GM18858 (cell line): ENCODE data around the gene F7.

Experiments used
- ATAC-seq: cut with Tn5 transposase; IDR thresholded peaks from one replicate; pipeline ENCODE4 v1.9.1; 2021; ENCODE audit not compliant: unreplicated experiment

The F7 gene

DNA sequence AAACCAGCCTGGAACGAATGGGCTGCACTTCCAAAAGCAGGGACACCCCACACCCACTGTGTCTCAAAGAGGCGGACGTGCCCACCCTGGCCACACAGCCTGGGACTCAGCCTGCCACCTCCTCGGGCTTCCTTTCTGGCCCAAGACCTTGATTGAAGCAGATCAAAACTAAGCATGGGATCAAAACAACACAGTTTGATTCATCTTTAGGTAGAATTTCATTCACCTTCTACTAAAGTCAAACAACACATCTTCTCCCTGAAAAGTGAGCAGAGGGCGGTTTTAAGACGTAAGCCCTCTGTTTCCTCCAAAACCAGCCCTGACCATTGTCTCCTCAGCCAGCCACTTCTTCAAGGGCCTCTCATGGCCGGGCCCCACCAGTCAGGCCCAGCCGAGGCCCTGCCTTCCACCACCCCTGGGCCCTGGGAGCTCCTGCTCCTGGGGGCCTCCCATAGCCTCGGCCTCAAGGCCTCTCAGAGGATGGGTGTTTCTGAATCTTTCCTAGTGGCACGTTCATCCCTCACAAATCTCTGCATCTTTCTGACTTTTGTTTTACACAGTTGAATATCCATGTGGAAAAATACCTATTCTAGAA, 10.7 kb downstream of the F7 start:
- no peak for ATAC-seq

DNA sequence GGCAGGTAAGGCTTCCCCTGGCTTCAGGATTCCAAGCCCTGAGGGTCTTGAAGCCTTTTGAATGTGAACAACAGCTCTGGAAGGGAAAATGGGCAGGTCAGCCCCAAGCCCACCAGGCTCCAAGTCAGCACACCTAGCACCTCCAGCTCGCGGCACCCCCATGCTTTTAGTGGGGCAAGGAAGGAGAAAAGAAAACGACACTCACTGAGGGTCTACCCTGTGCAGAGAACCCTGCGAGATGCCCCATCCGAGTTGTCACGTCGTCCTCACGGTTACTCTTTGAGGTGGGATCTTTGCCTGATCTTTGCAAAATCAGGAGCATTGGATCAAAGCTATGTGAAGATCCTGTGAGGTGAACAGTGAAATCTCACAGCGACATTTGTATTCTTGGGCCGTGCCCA, 11.3 kb downstream of the F7 start:
- no peak for ATAC-seq

DNA sequence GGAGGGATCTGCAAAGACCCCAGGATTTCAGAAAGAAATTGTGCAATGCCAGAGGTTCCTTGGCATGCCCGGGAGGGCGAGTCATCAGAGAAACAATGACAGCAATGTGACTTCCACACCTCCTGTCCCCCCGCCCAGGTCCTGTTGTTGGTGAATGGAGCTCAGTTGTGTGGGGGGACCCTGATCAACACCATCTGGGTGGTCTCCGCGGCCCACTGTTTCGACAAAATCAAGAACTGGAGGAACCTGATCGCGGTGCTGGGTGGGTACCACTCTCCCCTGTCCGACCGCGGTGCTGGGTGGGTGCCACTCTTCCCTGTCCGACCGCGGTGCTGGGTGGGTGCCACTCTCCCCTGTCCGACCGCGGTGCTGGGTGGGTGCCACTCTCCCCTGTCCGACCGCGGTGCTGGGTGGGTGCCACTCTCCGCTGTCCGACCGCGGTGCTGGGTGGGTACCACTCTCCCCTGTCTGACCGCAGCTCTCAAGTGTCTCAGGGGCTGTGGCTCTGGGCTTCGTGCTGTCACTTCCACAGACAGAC, 11.8 kb downstream of the F7 start:
- no peak for ATAC-seq

DNA sequence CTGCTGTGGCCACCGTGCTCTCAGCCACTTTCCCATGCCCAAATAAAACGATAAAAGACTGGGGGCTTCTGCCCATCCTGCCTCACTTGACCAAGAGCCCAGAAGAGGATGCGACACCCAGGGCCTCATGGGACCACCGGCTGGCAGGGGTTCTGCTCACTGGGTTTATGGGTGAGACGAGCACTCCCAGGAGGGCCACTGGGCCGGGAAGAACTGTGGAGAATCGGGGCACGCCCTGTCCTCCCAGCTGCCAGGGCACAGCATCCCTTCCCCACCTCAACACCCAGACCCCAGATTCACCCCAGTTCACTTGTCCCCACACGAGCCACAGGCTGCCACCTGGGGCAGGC, 12.3 kb downstream of the F7 start:
- ATAC-seq: no peak

DNA sequence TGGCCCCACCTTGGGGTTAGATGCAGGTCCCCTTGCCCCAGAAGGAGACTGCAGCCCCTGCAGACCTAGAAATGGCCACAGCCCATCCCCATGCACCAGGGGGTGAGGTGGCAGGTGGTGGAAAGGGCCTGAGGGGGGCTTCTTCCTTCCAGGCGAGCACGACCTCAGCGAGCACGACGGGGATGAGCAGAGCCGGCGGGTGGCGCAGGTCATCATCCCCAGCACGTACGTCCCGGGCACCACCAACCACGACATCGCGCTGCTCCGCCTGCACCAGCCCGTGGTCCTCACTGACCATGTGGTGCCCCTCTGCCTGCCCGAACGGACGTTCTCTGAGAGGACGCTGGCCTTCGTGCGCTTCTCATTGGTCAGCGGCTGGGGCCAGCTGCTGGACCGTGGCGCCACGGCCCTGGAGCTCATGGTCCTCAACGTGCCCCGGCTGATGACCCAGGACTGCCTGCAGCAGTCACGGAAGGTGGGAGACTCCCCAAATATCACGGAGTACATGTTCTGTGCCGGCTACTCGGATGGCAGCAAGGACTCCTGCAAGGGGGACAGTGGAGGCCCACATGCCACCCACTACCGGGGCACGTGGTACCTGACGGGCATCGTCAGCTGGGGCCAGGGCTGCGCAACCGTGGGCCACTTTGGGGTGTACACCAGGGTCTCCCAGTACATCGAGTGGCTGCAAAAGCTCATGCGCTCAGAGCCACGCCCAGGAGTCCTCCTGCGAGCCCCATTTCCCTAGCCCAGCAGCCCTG, 12.8 kb downstream of the F7 start:
- no peak for ATAC-seq

DNA sequence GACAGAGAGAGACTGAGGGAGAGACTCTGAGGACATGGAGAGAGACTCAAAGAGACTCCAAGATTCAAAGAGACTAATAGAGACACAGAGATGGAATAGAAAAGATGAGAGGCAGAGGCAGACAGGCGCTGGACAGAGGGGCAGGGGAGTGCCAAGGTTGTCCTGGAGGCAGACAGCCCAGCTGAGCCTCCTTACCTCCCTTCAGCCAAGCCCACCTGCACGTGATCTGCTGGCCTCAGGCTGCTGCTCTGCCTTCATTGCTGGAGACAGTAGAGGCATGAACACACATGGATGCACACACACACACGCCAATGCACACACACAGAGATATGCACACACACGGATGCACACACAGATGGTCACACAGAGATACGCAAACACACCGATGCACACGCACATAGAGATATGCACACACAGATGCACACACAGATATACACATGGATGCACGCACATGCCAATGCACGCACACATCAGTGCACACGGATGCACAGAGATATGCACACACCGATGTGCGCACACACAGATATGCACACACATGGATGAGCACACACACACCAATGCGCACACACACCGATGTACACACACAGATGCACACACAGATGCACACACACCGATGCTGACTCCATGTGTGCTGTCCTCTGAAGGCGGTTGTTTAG, 13.7 kb downstream of the F7 start:
- ATAC-seq: no peak

DNA sequence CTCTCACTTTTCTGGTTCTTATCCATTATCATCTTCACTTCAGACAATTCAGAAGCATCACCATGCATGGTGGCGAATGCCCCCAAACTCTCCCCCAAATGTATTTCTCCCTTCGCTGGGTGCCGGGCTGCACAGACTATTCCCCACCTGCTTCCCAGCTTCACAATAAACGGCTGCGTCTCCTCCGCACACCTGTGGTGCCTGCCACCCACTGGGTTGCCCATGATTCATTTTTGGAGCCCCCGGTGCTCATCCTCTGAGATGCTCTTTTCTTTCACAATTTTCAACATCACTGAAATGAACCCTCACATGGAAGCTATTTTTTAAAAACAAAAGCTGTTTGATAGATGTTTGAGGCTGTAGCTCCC, 14.2 kb downstream of the F7 start:
- ATAC-seq: no peak

DNA sequence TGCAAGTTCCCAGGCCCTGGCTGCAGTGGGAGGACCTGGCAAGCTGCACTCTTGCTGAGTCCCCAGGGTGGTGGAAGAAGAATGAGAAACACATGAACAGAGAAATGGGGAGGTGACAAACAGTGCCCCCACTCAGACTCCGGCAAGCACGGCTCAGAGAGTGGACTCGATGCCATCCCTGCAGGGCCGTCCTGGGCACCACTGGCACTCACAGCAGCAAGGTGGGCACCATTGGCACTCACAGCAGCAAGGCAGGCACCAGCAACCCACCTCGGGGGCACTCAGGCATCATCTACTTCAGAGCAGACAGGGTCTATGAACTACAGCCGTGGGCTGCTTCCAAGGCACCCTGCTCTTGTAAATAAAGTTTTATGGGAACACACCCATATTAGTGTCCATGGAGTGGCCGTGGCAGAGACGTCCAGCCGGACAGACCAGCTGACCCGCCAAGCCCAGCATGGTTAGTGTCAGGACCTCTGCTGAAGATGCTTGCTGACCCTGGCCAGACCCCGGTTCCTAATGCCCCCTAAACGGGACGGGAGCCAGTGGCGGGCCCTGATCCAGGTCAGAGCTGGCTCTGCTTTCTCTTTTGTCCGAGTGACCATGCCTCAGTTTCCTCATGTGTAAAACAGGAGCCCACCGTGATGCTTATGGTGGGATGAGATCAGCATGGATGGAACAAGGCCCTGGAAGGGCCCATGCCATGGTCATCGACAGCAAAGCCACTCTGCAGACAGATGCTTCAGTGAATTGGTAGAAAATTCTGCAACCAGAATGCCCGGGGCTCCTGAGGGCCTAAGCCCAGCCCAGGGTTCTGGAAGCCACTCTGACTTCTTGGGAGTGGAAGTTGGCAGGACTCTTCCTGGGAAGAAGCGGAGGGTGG, 14.9 kb downstream of the F7 start:
- no peak for ATAC-seq

DNA sequence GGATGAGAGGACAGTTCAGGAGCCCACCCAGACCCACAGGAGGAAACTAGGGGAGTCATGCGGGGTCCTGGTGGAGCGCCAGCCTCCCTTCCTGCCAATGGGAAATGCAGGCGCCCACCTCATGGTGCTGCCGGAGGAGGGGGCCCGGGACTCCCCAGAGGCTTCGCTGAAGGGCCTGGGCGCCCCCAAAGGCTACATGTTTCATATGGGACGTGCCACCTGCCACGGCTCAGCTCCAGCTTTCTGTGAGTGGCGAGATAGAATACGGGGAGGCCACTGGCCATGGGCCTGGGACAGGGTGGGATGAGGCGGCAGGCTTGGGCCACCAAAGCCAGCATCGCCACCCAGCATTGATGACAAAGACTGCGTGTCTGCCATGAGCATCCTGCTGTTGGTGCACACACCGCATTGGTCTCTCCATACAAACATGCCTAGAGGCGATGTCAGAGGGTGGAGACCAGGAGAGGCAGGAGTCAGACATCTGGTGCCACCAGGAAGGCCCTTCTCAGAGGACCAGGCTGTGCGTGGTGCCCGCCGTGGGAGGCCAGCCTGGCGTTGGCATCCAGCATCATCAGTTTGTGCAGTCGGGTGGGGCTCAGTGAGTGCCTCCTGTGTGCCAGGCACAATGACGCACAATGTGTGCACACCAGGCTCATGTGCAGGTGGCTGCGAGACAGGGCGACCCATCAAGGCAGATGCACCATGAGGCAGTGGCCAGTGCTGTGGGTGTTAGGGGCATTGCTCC, 15.8 kb downstream of the F7 start:
- ATAC-seq: no peak

DNA sequence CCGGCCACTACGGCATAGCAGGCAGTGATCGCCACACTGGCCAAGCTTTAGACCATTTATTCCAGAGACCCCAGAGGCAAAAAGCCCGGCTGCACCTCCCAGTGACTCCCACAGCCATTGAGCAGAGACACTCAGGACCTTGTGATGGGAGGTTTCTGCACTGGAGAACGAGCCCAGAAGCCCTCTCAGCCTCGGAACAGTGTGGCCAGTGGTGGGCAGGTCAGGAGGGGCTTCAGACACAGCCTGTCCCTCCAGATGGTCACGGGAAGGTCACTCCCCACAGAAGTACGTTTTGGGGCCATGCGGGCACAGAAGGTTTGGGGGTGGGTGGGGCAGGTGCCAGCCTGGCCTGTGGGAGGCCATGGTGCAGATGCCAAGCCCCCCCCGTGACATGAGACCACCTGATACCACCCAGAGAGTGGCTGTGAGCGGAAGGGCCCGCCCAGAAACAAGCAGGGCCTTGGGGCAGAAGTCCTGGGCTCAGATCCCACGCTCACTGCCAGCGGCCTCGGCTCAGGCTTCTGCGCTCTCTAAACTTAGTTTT, 16.4 kb downstream of the F7 start:
- no peak for ATAC-seq

DNA sequence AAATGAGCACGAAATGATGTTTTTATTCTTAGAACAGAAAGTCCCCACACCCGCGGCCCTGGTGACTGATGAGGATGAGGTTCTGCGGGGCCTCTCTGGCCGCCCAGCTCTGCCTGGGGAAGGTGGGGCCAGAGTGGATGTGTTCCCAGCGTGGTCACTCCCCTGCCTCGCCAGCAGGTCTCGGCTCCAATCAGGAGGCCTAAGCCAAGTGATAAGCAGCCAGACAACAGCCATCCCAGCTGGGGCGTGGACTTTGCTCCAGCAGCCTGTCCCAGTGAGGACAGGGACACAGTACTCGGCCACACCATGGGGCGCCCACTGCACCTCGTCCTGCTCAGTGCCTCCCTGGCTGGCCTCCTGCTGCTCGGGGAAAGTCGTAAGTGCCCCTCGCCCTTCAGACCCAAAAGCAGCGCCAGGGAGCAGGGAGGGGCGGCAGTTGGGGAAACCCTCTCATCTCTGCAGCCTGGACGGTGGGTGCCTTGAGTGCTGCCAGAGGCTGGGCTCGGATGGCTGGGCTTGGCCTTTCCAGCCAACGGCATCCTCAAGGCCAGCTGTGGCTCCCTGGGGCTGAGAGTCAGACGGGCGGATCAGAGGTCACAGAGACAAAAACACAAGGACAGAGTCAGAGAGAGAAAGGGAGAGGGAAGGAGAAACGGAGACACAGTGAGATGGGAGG, 17.1 kb downstream of the F7 start, which contains the start of gene F10:
F10 (plus strand) TSS at position 250 of the 676 bp plus-strand sequence; CDS start at position 307, 57 bp downstream.
- no peak for ATAC-seq

DNA sequence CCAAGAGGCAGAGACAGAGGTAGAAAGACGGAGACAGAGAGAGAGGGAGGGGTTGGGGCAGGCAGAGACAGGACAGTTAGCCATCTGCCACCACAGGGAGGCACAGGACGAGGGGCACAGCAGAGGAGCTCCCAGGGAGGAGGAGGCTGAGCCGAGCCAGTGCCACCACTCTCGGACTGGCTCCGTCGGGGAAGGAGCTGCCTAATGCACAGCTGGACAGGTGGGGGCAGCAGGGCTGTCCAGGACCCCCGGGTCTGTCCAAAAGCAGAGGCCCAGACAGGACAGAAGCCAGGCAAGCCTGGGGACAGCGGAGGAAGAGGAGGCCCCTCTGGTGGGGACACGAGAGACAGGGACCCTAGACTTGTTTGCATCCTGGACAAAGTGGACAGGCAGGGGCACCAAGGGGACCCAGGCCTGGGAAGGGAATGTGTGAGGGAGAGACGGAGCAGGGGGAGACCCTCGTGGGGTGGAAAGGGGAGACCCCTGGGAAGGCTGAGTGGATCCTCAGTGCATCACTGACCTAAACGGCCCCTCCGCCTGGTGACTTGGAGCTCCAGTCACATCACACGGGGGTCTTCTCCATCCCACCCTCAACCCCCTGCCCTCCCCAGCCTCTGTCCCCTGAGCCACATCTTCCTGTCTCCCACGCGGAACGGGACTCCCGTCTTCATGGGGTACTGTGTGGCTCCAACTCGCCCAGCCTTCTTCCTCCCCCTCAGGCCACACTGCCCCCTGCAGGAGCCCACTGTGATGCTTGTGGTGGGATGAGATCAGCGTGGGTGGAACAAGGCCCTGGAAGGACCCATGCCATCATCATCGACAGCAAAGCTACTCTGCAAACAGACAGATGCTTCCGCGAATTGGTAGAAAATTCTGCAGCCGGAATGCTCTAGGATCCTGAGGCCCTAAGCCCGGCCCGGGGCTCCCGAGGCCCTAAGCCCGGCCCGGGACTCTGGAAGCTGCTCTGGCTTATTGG, 17.9 kb downstream of the F7 start:
- no peak for ATAC-seq

DNA sequence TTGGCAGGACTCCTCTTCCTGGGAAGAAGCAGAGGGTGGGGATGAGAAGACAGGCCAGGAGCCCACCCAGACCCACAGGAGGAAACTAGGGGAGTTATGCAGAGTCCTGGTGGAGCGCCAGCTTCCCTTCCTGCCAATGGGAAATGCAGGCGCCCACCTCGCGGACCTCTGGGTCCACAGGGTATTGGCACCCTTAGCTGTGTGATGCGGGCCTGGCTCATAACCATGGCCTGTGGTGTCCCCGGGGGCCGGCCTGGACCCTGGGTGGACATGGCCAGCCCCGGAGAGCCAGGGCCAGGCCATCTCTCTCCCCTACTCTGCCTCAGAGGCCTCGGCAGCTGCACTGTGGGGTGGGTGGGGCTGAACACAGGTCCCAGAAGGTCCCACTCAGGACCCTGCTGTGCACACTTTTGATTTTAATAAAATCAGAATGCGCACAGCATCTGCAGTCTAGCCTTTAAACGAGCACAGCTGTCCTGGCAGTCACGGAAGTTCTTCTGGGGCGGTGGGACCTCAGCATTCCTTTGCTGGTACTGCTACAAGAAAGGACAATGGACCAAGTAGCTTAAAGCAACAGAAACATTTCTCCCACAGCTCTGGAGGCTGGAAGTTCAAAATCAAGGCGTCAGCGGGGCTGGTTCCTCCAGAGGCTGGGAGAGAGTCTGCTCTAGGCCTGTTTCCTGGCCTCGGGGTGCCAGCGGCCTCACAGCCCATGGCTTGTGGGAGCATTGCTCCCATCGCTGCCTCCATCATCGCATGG, 18.8 kb downstream of the F7 start:
- ATAC-seq: no peak

DNA sequence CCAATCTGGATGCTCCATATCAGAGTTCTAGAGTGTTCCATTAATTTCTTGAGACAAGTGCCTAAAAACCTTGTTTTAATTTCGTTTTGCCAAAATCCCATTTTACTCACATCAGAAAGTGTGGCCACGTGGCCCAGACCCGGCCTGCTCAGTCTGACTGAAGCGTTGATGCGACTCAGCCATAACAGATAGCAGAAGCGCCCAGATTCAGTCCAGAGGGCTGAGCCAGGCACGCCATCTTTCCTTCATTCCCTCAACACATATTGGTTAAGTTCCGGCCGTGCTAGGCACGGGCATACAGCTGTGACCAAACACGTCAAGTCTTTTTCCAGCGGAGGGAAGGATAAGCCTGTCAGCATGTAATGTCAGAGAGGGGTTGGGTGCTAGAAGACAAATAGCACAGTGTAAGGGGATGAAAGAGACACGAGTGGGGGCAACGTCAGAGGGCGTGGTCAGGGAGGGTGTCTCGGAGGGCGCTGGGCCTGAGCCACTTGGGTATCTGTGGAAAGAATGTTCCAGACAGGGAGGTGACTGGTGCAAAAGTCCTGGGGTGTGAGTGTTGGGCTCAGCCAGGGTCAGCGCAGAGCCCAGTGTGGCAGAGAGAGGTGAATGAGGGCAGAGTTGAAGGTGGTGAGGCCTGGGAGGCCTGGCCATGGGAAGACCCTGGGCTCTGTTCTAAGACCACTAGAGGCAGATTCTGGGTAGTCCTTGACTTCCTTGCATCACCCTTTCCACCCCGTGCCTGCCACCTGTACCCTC, 20.1 kb downstream of the F7 start:
- ATAC-seq: no peak

DNA sequence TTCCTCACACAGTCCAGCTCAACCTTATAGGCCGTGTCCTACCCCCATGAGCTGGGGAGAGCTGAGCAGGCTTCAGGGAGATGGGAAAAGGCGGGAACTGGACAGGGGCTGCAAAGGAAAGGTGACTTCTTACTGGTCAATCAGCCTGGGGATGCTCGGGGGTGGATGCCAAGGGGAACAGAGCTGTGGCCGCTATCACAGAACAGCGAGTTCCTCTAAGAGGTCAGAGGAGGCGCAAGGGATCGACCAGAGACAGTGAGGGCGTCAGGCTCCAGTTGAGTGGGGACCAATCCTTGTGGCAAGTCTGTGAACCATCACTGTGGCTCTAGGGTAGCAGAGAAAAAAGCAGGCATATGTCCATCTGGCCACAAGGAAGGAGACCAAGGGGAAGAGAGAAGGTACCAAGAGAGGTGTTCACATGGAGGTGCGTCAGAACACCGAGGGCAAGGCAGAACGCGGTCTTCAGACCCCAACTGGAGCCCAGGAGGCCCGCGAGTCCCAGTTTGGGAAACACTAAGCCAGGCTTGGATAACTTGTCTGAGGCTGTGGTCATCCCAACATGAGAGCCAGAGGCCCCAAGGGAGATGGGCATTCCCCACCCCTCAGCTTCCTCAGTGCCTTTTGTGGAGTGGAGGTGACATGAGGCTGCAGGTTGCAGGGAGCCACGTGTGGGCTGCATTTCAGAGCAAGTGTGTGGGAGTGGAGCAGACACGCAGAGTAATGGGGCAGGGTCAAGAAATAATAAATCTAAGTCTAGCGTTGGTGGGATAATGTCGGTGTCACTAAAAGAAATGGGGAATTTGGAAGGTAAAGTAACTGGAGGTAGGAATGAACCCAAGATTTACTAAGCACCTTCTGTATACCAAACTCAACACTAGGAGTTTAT, 20.9 kb downstream of the F7 start:
- ATAC-seq: no peak

DNA sequence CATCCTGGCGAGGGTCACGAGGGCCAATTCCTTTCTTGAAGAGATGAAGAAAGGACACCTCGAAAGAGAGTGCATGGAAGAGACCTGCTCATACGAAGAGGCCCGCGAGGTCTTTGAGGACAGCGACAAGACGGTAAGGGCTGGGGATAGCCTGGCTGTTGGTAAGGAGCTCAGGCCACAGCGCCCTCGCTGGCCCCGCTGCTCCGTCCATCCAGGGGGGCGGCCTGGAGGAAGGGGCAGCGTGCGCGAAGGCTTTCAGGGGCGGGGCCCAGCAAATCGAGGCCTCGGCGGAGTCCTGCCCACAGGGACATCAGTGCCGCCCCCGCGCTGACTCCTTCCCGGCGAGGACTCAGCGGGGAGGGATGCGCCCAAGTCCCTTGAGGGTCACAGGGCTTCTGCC, 23.9 kb downstream of the F7 start:
- ATAC-seq: no peak
